NOMO-1 treated with DMSO at 0.1 percent for 48 hours (cell line): ENCODE measurements around the gene GPC3.
"Not testable (repeated sequence)": the region's sequence is repeated elsewhere in the genome, so short reads cannot be mapped to it uniquely, and the experiment has no call there.

Experiments used
- DNase-seq: peaks from one replicate; lab custom pipeline; 2025; ENCODE audit not compliant: unreplicated experiment; lab: John Stamatoyannopoulos, UW

GPC3 gene

GRCh38 chrX:133985164-133985966 is at the start of gene GPC3:
TSS of gene GPC3 (minus strand) at chrX:133985594.
- DNase-seq, result peak; percentile 25

- DNase-seq, result no peak
Observed at GRCh38 chrX:134032441-134032840, 47.0 kb upstream of the GPC3 start.

GRCh38 chrX:134026565-134027311 is 41.3 kb upstream of the GPC3 start:
- no peak for DNase-seq

- no peak for DNase-seq
Observed at GRCh38 chrX:134025986-134026545, 40.7 kb upstream of the GPC3 start.

- no peak for DNase-seq
Observed at GRCh38 chrX:134024686-134025377, 39.4 kb upstream of the GPC3 start.

- peak; percentile 70 for DNase-seq
Observed at GRCh38 chrX:134023851-134024281, 38.5 kb upstream of the GPC3 start.

- no peak for DNase-seq
Observed at GRCh38 chrX:134020910-134021309, 35.5 kb upstream of the GPC3 start.

GRCh38 chrX:134019567-134020206 is 34.3 kb upstream of the GPC3 start:
- DNase-seq, result no peak

GRCh38 chrX:134016309-134016708 is 30.9 kb upstream of the GPC3 start:
- not testable (repeated sequence) for DNase-seq

- DNase-seq, result not testable (repeated sequence)
Observed at GRCh38 chrX:134015510-134015909, 30.1 kb upstream of the GPC3 start.

- DNase-seq, result no peak
Observed at GRCh38 chrX:134013524-134013923, 28.1 kb upstream of the GPC3 start.

GRCh38 chrX:134013092-134013497 is 27.7 kb upstream of the GPC3 start:
- peak; percentile 64 for DNase-seq

- no peak for DNase-seq
Observed at GRCh38 chrX:134010690-134011089, 25.3 kb upstream of the GPC3 start.

- DNase-seq, result no peak
Observed at GRCh38 chrX:134007716-134008115, 22.3 kb upstream of the GPC3 start.

- no peak for DNase-seq
Observed at GRCh38 chrX:134006484-134007161, 21.2 kb upstream of the GPC3 start.

- DNase-seq, result no peak
Observed at GRCh38 chrX:134004084-134004483, 18.7 kb upstream of the GPC3 start.

GRCh38 chrX:134002921-134003615 is 17.7 kb upstream of the GPC3 start:
- DNase-seq, result no peak

- no peak for DNase-seq
Observed at GRCh38 chrX:134000260-134001245, 15.2 kb upstream of the GPC3 start.
